MCF 10A (cell line): Measurements from ENCODE around the gene KRTAP5-6. TPM values are rescaled to one million over a fixed set of nuclear protein-coding genes. Genes with fewer than 3 reads are reported as not detected.

Source experiments
- BruUV-seq: library from RNA; stranded (reverse); fragments of 400-500 nt; replicated peaks from 2 replicates; lab custom pipeline; 2021; lab: Mats Ljungman, UMichigan
- CTCF ChIA-PET: fragments of 300-600 bp; sonication (Branson Sonifier 250); formaldehyde crosslinking; extraction: SDS; loops from one replicate; lab custom pipeline; 2021; ENCODE audit warnings: antibody characterized with exemption, inconsistent platforms; lab: Yijun Ruan, JAX
- POLR2A ChIA-PET: fragments of 300-600, 350-650 bp; sonication (Branson Sonifier 250); formaldehyde crosslinking; extraction: SDS; loops from one replicate; lab custom pipeline; 2020; ENCODE audit warnings: antibody characterized with exemption, inconsistent platforms; lab: Yijun Ruan, JAX
- DNase-seq: peaks from one replicate; pipeline ENCODE4 v3.0.0-alpha.2; 2018; ENCODE audit not compliant: unreplicated experiment
- H3K27ac Mint-ChIP-seq: one replicate; pipeline ENCODE4 v1.8.0; 2022; ENCODE audit warnings: mild to moderate bottlenecking, low read depth, mixed read lengths; ENCODE audit not compliant: unreplicated experiment
- H3K27me3 Mint-ChIP-seq: one replicate; pipeline ENCODE4 v1.8.0; 2022; ENCODE audit warnings: mixed read lengths; ENCODE audit not compliant: insufficient read depth, unreplicated experiment
- H3K36me3 Mint-ChIP-seq: one replicate; pipeline ENCODE4 v1.8.0; 2022; ENCODE audit warnings: mild to moderate bottlenecking, moderate library complexity, mixed read lengths; ENCODE audit not compliant: insufficient read depth, unreplicated experiment
- H3K4me1 Mint-ChIP-seq: one replicate; pipeline ENCODE4 v1.8.0; 2022; ENCODE audit warnings: mixed read lengths; ENCODE audit not compliant: insufficient read depth, unreplicated experiment
- H3K4me3 Mint-ChIP-seq: one replicate; pipeline ENCODE4 v1.8.0; 2022; ENCODE audit warnings: mild to moderate bottlenecking, moderate library complexity, mixed read lengths; ENCODE audit not compliant: unreplicated experiment
- H3K9me3 Mint-ChIP-seq: one replicate; pipeline ENCODE4 v1.8.0; 2022; ENCODE audit warnings: mixed read lengths; ENCODE audit not compliant: unreplicated experiment
- CTCF ChIP-seq: fragments of 200-600 bp; IDR thresholded peaks from one replicate; pipeline ENCODE4 v1.8.0; 2022; ENCODE audit warnings: antibody characterized with exemption, mild to moderate bottlenecking; ENCODE audit not compliant: unreplicated experiment
- intact Hi-C: fragments of 100-400 bp; cut with micrococcal nuclease; formaldehyde crosslinking; loops from 2 replicates; pipeline ENCODE4 v1.14.1; 2022
- total RNA-seq: library from RNA; stranded (reverse); gene quantifications from 2 replicates; pipeline ENCODE4 v1.2.3, GENCODE V29; 2022

The KRTAP5-6 gene
- total RNA-seq, 1 experiment from 2014 or later, result not detected

GRCh38 chr11:1699771-1700170, 2.8 kb downstream of the KRTAP5-6 start:
- no peak for TF ChIP-seq CTCF
- ChIA-PET CTCF (interaction anchor here (0.9 to 2.9 kb wide), 5 partner anchors 11 to 302 kb away, joined by 3 to 21 read pairs (median 5); no protein-coding TSS in a partner anchor), POLR2A (no interaction called here)
- Mint-ChIP-seq H3K4me3 (no peak overlapping the region), H3K27me3 (no peaks in the 10 kb centered on the region), H3K9me3 (no peaks in the 10 kb centered on the region), H3K36me3 (no peaks in the 10 kb centered on the region), H3K27ac (no peak overlapping the region), H3K4me1 (no peaks in the 10 kb centered on the region)
- intact Hi-C loops, result no loop called here
- no peak for DNase-seq
- no TSS peak for BruUV-seq

- H3K9me3 Mint-ChIP-seq, result no peaks in the 10 kb centered on the region
- POLR2A ChIA-PET, result interaction anchor here (0.6 to 0.9 kb wide), 4 partner anchors 7 to 134 kb away, joined by 3 read pairs; no protein-coding TSS in a partner anchor
- no peaks in the 10 kb centered on the region for H3K27me3 Mint-ChIP-seq
- H3K4me3 Mint-ChIP-seq, result no peak overlapping the region
- peaks cover under 1% of the 10 kb centered on the region for H3K4me1 Mint-ChIP-seq
- CTCF ChIA-PET, result interaction anchor here (0.6 to 1.9 kb wide), 12 partner anchors 9 to 455 kb away, joined by 3 to 11 read pairs (median 3); partner anchors contain the start of gene MRPL23
- TF ChIP-seq CTCF, result no peak
- no peaks in the 10 kb centered on the region for H3K36me3 Mint-ChIP-seq
- no peak overlapping the region for H3K27ac Mint-ChIP-seq
- no TSS peak for BruUV-seq
- no peak for DNase-seq
- intact Hi-C loops, result no loop called here
Observed at GRCh38 chr11:1701091-1701807, 4.3 kb downstream of the KRTAP5-6 start.

- intact Hi-C loops, result no loop called here
- no peak for DNase-seq
- POLR2A ChIA-PET, result no interaction called here
- H3K4me1 Mint-ChIP-seq, result peaks cover 5% of the 10 kb centered on the region
- H3K9me3 Mint-ChIP-seq, result no peaks in the 10 kb centered on the region
- no peaks in the 10 kb centered on the region for H3K27me3 Mint-ChIP-seq
- BruUV-seq, result no TSS peak
- TF ChIP-seq CTCF, result no peak
- no peak overlapping the region for H3K27ac Mint-ChIP-seq
- CTCF ChIA-PET, result interaction anchor here (1.5 kb wide), 1 partner anchor 8 kb away, joined by 9 read pairs; no protein-coding TSS in a partner anchor
- H3K36me3 Mint-ChIP-seq, result no peaks in the 10 kb centered on the region
- no peak overlapping the region for H3K4me3 Mint-ChIP-seq
Observed at GRCh38 chr11:1702506-1702905, 5.5 kb downstream of the KRTAP5-6 start.

GRCh38 chr11:1703146-1703545, 6.2 kb downstream of the KRTAP5-6 start:
- intact Hi-C loops, result no loop called here
- Mint-ChIP-seq H3K36me3 (no peaks in the 10 kb centered on the region), H3K27ac (no peak overlapping the region), H3K4me1 (peaks cover 5% of the 10 kb centered on the region), H3K4me3 (no peak overlapping the region), H3K9me3 (no peaks in the 10 kb centered on the region), H3K27me3 (no peaks in the 10 kb centered on the region)
- no peak for TF ChIP-seq CTCF
- DNase-seq, result no peak
- CTCF ChIA-PET, result interaction anchor here (1.5 kb wide), 1 partner anchor 9 kb away, joined by 9 read pairs; no protein-coding TSS in a partner anchor
- POLR2A ChIA-PET, result no interaction called here
- BruUV-seq, result no TSS peak
